GM19324 (cell line): ENCODE data around the gene MNDA.
"Not testable (repeated sequence)": the region's sequence is repeated elsewhere in the genome, so short reads cannot be mapped to it uniquely, and the experiment has no call there.

ENCODE experiments used
- ATAC-seq: cut with Tn5 transposase; IDR thresholded peaks from one replicate; pipeline ENCODE4 v1.9.1; 2021; ENCODE audit warnings: mild to moderate bottlenecking, moderate library complexity; ENCODE audit not compliant: unreplicated experiment, low FRiP score

The MNDA gene

GRCh38 chr1:158836038-158836437 lies 4.9 kb downstream of the MNDA start:
- ATAC-seq, result no peak

- no peak for ATAC-seq
These were observed 7.5 kb downstream of the MNDA start for GRCh38 chr1:158838660-158839059.

GRCh38 chr1:158839566-158839965 lies 8.4 kb downstream of the MNDA start:
- ATAC-seq, result no peak

GRCh38 chr1:158840236-158840635 lies 9.1 kb downstream of the MNDA start:
- no peak for ATAC-seq

- ATAC-seq, result no peak
These were observed 33.4 kb downstream of the MNDA start for GRCh38 chr1:158864595-158864994.

- ATAC-seq, result not testable (repeated sequence)
These were observed 39.3 kb downstream of the MNDA start for GRCh38 chr1:158870438-158870837.

GRCh38 chr1:158873141-158873540 lies 42.0 kb downstream of the MNDA start:
- no peak for ATAC-seq

- no peak for ATAC-seq
These were observed 62.5 kb downstream of the MNDA start for GRCh38 chr1:158893654-158894053.

- ATAC-seq, result no peak
These were observed 67.6 kb downstream of the MNDA start for GRCh38 chr1:158898722-158899121.
